ENCODE measurements around the gene DCC.

DCC gene

DNA sequence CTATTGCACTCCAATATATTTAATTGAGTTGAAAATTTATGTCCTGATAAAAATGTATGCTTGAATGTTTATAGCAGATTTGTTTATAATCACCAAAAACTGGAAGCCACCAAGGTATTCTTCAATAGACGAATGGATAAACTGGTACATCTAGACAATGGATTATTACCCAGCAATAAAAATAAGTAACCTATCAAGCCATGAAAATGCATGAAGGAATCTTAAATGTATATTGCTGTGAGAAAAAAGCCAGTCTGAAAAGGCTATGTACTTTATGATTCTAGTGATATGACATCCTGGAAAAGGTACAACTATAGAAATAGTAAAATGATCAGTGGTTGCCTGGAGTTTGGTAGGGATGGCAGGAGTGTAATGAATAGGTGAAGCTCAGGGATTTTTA lies 580.7 kb downstream of the DCC start:
- in situ Hi-C loops (cut with HindIII; ENCODE audit: low sequenced_read_pairs): no loop called here
- TF ChIP-seq, protein P1, sequence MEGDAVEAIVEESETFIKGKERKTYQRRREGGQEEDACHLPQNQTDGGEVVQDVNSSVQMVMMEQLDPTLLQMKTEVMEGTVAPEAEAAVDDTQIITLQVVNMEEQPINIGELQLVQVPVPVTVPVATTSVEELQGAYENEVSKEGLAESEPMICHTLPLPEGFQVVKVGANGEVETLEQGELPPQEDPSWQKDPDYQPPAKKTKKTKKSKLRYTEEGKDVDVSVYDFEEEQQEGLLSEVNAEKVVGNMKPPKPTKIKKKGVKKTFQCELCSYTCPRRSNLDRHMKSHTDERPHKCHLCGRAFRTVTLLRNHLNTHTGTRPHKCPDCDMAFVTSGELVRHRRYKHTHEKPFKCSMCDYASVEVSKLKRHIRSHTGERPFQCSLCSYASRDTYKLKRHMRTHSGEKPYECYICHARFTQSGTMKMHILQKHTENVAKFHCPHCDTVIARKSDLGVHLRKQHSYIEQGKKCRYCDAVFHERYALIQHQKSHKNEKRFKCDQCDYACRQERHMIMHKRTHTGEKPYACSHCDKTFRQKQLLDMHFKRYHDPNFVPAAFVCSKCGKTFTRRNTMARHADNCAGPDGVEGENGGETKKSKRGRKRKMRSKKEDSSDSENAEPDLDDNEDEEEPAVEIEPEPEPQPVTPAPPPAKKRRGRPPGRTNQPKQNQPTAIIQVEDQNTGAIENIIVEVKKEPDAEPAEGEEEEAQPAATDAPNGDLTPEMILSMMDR (IDR thresholded peaks at IDR 0.05; ENCODE audit: low read depth, low read length): no peak
- no peak overlapping the region for H3K4me3 ChIP-seq (ENCODE audit: low read depth, low read length)
- no peak for DNase-seq (ENCODE audit: low read depth, low spot score)

DNA sequence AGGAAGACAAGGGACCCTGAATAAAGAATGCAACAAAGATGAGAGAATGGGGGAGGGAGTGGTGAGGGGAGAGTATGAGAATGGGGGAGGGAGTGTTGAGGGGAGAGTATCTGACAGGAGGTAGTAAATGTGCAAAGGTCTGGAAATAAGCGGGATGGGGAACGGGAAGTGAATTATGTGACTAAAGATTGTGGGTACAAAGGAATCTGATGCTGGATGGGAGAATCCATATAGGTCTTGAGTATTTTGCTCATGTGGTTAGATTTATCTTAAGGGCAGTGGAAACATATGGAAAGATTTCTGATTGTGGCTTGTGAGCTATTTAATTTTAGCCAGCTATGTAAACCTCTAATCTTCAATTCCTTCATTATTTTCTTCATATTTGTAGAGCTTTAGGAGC lies 593.4 kb downstream of the DCC start:
- TF ChIP-seq, protein P1 (IDR thresholded peaks at IDR 0.05; ENCODE audit: low read depth, low read length): no peak
- H3K4me3 ChIP-seq (ENCODE audit: low read depth, low read length): no peak overlapping the region
- DNase-seq (ENCODE audit: low read depth, low spot score): no peak
- in situ Hi-C loops (cut with HindIII; ENCODE audit: low sequenced_read_pairs): no loop called here

DNA sequence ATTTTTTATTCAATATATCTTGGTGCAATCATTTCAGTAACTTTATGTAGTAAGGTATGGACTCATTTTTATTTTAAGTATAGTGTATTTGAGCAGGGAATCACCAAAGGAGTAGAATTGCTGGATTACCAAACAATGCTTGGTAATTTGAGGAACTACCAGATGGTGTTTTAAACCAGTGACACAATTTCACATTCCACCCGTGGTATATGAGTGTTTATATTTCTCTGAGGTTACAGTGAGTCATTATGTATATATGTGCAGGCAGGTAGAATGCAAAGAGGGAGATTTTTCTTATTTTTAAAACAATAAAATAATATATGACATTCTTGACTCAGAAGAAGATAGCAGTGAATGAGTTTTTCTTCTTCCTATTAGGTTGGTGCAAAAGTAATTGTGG lies 596.9 kb downstream of the DCC start:
- DNase-seq (ENCODE audit: low read depth, low spot score): peak; percentile 65
- no peak overlapping the region for H3K4me3 ChIP-seq (ENCODE audit: low read depth, low read length)
- TF ChIP-seq, protein P1 (IDR thresholded peaks at IDR 0.05; ENCODE audit: low read depth, low read length): no peak
- in situ Hi-C loops (cut with HindIII; ENCODE audit: low sequenced_read_pairs): no loop called here

DNA sequence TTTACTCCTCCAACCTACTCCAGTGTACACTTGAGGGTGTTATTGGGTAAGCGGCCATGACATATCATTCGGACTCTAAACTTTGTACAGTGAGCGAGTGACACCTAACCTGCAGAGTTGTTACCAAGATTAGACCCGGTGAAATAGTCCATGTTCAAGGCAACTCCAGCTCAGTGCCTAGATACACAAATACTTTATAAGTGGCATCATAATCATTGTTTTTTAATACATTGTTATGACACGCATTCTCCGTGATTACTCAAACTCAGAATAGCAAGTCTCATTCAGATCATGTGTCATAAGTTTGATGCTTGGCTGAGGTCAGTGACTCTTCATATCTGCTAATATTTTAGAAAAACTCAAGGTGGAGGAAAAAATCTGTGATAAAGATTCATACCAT lies 597.8 kb downstream of the DCC start:
- no peak overlapping the region for H3K4me3 ChIP-seq (ENCODE audit: low read depth, low read length)
- TF ChIP-seq, protein P1 (IDR thresholded peaks at IDR 0.05; ENCODE audit: low read depth, low read length): no peak
- no peak for DNase-seq (ENCODE audit: low read depth, low spot score)
- in situ Hi-C loops (cut with HindIII; ENCODE audit: low sequenced_read_pairs): no loop called here

DNA sequence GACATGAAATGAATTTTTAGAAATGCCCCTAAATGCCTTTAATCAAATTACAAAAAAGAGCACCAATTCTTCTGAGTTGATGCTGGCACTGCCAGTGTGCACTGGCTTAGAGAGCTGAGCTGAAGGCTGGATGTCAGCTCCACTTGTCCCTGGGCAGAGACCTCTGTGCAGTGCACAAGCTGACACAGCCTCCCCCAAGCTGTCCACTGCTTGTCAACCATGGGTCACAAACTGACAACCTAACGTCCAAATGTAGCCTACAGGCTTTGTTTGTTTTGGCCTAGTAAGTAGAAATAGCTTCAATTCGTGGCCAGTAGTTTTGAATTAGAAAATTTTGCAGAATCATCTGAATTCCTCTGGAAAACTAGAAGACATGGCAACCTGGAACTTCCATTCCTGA lies 605.6 kb downstream of the DCC start:
- in situ Hi-C loops (cut with HindIII; ENCODE audit: low sequenced_read_pairs): no loop called here
- TF ChIP-seq, protein P1 (IDR thresholded peaks at IDR 0.05; ENCODE audit: low read depth, low read length): no peak
- no peak for DNase-seq (ENCODE audit: low read depth, low spot score)
- no peak overlapping the region for H3K4me3 ChIP-seq (ENCODE audit: low read depth, low read length)

DNA sequence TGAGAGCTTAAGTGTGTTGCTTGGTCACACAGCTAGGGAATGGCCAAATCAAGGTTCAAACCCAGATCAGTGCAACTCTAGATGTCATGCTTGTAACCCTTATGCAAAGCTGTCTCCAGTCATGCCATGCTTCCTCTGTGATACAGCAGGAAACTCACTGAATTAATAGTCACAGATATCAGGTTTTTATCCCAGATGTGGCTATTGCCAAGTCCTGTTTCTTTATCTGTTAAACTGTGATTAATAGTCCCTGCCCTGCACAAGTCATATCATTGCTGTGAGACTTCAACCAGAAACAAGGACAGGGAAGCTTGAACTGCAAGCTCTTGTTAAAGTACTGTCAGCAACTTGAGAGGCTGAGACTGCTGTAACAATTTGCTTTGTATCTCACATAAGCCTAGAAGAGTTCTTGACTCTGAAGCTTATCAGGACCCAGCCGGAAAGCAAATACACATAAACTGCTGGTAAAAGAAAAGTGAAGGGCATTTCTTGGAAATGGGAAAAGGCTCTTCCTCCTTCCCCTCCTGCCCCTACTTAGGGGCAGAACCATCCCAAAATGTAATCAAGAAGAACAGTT lies 609.0 kb downstream of the DCC start:
- DNase-seq (ENCODE audit: low read depth, low spot score): no peak
- no peak overlapping the region for H3K4me3 ChIP-seq (ENCODE audit: low read depth, low read length)
- in situ Hi-C loops (cut with HindIII; ENCODE audit: low sequenced_read_pairs): no loop called here
- TF ChIP-seq, protein P1 (IDR thresholded peaks at IDR 0.05; ENCODE audit: low read depth, low read length): no peak

DNA sequence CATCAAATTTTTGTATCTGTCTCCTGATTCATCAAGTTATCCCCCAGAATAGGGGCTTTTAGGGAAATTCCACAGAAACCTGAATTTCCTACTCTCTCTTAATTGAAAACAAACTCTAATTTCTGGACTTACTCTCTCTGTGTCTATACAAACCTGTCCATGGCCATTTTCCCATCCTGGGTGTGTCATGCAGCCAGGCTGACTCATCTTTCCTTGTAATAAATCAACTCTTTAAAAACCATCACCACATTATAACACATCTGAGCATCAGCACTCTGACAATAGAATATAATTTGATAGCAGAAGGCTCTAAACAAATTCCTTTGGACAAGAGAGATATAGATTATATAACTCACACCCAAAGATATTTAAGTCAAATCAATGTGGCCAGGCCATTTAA lies 610.2 kb downstream of the DCC start:
- in situ Hi-C loops (cut with HindIII; ENCODE audit: low sequenced_read_pairs): no loop called here
- no peak for DNase-seq (ENCODE audit: low read depth, low spot score)
- TF ChIP-seq, protein P1 (IDR thresholded peaks at IDR 0.05; ENCODE audit: low read depth, low read length): no peak
- no peak overlapping the region for H3K4me3 ChIP-seq (ENCODE audit: low read depth, low read length)
